Hepatocyte (in vitro differentiated cells): Measurements from ENCODE around the gene GPRC5C. TPM values are rescaled to one million over a fixed set of nuclear protein-coding genes. Genes with fewer than 3 reads are reported as not detected.
"Not testable (repeated sequence)": the region's sequence is repeated elsewhere in the genome, so short reads cannot be mapped to it uniquely, and the experiment has no call there.

Source experiments
- DNase-seq: peaks from one replicate; pipeline ENCODE4 v3.0.0-alpha.2; 2016; ENCODE audit warnings: low spot score
- H2AFZ ChIP-seq: fragments of 200-600 bp; sonication (generic); 2 replicates; pipeline ENCODE4 v1.6.0; 2016; ENCODE audit warnings: antibody characterized with exemption, mild to moderate bottlenecking
- H3K27ac ChIP-seq: fragments of 200-600 bp; sonication (generic); 2 replicates; pipeline ENCODE4 v1.5.1; 2016; ENCODE audit warnings: mild to moderate bottlenecking
- H3K27me3 ChIP-seq: fragments of 200-600 bp; sonication (generic); 2 replicates; pipeline ENCODE4 v1.6.1; 2016
- H3K36me3 ChIP-seq: fragments of 200-600 bp; sonication (generic); replicated peaks from 2 replicates; pipeline ENCODE4 v1.5.1; 2016; ENCODE audit warnings: low read depth; ENCODE audit not compliant: insufficient read depth
- H3K4me1 ChIP-seq: fragments of 200-600 bp; sonication (generic); 2 replicates; pipeline ENCODE4 v1.5.1; 2016; ENCODE audit warnings: mild to moderate bottlenecking, moderate library complexity; ENCODE audit not compliant: insufficient read depth
- H3K4me2 ChIP-seq: fragments of 200-600 bp; sonication (generic); 2 replicates; pipeline ENCODE4 v1.6.0; 2016
- H3K4me3 ChIP-seq: fragments of 200-600 bp; sonication (generic); 2 replicates; pipeline ENCODE4 v1.5.1; 2016; ENCODE audit warnings: mild to moderate bottlenecking
- H3K79me2 ChIP-seq: fragments of 200-600 bp; sonication (generic); 2 replicates; pipeline ENCODE4 v1.6.0; 2017; ENCODE audit warnings: mild to moderate bottlenecking
- H3K9me2 ChIP-seq: fragments of 200-600 bp; sonication (generic); replicated peaks from 2 replicates; pipeline ENCODE4 v1.6.0; 2017; ENCODE audit warnings: mild to moderate bottlenecking; ENCODE audit not compliant: insufficient read depth
- H3K9me3 ChIP-seq: fragments of 200-600 bp; sonication (generic); 2 replicates; pipeline ENCODE4 v1.5.1; 2016; ENCODE audit warnings: low read depth, mild to moderate bottlenecking
- H4K20me1 ChIP-seq: fragments of 200-600 bp; sonication (generic); 2 replicates; pipeline ENCODE4 v1.6.0; 2016; ENCODE audit warnings: mild to moderate bottlenecking; ENCODE audit not compliant: insufficient read depth, poor library complexity, severe bottlenecking
- CTCF ChIP-seq: fragments of 200-600 bp; sonication (generic); IDR thresholded peaks from 2 replicates; pipeline ENCODE4 v1.5.1; 2016; ENCODE audit warnings: antibody characterized with exemption, mild to moderate bottlenecking; ENCODE audit not compliant: poor library complexity
- EZH2 ChIP-seq: fragments of 200-600 bp; sonication (generic); IDR thresholded peaks from 2 replicates; pipeline ENCODE4 v1.6.1; 2016; ENCODE audit warnings: antibody characterized with exemption, mild to moderate bottlenecking, borderline replicate concordance
- EZH2phosphoT487 ChIP-seq: fragments of 200-600 bp; sonication (generic); IDR thresholded peaks from one replicate; pipeline ENCODE4 v1.6.1; 2018; ENCODE audit warnings: antibody characterized with exemption, mild to moderate bottlenecking, low read depth, moderate library complexity; ENCODE audit not compliant: unreplicated experiment, severe bottlenecking
- WGBS: methylation state at CpG from one replicate; pipeline ENCODE4 v1.1.6; 2016; ENCODE audit warnings: low lambda C conversion rate; ENCODE audit errors: missing lambda C conversion rate; 5-methylcytosine and 5-hydroxymethylcytosine counted together
- polyA plus RNA-seq: library from polyadenylated mRNA; unstranded; fragments of >200 nt; fragmentation: Nextera tagmentation; extraction: Ambion mirVana; gene quantifications from 2 replicates; pipeline ENCODE4 v1.2.1, GENCODE V29; 2016
- total RNA-seq: library from RNA; depleted of rRNA; stranded (reverse); fragments of >200 nt; gene quantifications from 2 replicates; pipeline ENCODE4 v1.2.3, GENCODE V29; 2014

The GPRC5C gene
- total and polyA plus RNA-seq, 2 experiments from 2014 or later: 150 to 237 TPM

DNA sequence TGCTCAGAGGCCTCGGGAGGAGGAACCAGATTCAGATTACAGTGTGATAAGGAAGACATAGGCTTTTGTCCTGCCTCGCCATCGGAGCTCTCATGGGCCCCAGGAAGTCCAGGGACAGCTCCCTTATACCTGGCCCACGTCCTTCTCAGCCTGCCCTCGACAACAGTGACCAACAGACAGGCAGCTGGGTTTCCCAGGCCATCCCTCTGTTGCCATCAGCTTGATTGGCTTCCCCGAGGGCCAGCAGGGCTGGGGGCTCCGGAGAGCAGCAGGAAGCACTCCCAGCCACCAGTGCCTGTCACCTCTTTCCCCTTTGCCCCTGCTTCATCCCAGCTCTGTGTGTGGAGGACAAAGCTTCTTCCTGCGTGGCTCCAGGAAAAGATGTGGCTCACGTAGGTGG is 52.2 kb downstream of the GPRC5C start:
- Histone ChIP-seq H3K36me3 (no peaks in the 10 kb centered on the region), H3K4me3 (no peak overlapping the region), H3K79me2 (no peaks in the 10 kb centered on the region), H3K9me2 (no peaks in the 10 kb centered on the region), H3K4me1 (no peaks in the 10 kb centered on the region), H3K4me2 (no peak overlapping the region), H3K27me3 (no peaks in the 10 kb centered on the region), H3K27ac (no peak overlapping the region), H4K20me1 (no peaks in the 10 kb centered on the region), H3K9me3 (no peaks in the 10 kb centered on the region), H2AFZ (no peak overlapping the region)
- no peak for TF ChIP-seq EZH2phosphoT487
- WGBS: 51% methylated on average over 9 of the region's 9 CpGs
- DNase-seq: no peak

- Histone ChIP-seq H3K4me1 (no peaks in the 10 kb centered on the region), H3K4me3 (no peak overlapping the region), H4K20me1 (no peaks in the 10 kb centered on the region), H3K27ac (no peak overlapping the region), H2AFZ (no peak overlapping the region), H3K27me3 (no peaks in the 10 kb centered on the region), H3K36me3 (no peaks in the 10 kb centered on the region), H3K4me2 (no peak overlapping the region), H3K9me3 (no peaks in the 10 kb centered on the region), H3K79me2 (no peaks in the 10 kb centered on the region), H3K9me2 (no peaks in the 10 kb centered on the region)
- 69% methylated on average over 9 of the region's 9 CpGs for WGBS
- DNase-seq: no peak
- TF ChIP-seq EZH2phosphoT487 (no peak), EZH2 (no peak), CTCF (no peak)
These were observed 53.3 kb downstream of the GPRC5C start for GRCh38 chr17:74485022-74485743.

GRCh38 chr17:74485841-74486240 is 54.0 kb downstream of the GPRC5C start:
- WGBS: 84% methylated on average over 5 of the region's 5 CpGs
- Histone ChIP-seq H3K9me3 (no peaks in the 10 kb centered on the region), H3K4me2 (no peak overlapping the region), H3K27ac (no peak overlapping the region), H3K79me2 (no peaks in the 10 kb centered on the region), H3K9me2 (no peaks in the 10 kb centered on the region), H3K27me3 (no peaks in the 10 kb centered on the region), H3K36me3 (no peaks in the 10 kb centered on the region), H2AFZ (no peak overlapping the region), H3K4me3 (no peak overlapping the region), H4K20me1 (no peaks in the 10 kb centered on the region), H3K4me1 (no peaks in the 10 kb centered on the region)
- no peak for DNase-seq
- TF ChIP-seq CTCF (no peak), EZH2phosphoT487 (no peak), EZH2 (no peak)

DNA sequence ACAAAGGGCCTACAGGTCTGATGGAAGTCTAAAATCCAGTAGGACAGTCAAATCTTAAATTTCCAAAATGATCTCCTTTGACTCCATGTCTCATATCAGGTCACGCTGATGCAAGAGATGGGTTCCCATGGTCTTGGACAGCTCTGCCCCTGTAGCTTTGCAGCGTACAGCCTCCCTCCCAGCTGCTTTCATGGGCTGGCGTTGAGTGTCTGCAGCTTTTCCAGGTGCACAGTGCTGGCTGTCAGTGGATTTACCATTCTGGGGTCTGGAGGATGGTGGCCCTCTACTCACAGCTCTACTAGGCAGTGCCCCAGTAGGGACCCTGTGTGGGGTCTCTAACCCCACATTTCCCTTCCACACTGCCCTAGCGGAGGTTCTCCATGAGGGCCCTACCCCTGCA is 56.4 kb downstream of the GPRC5C start:
- H3K36me3 ChIP-seq, H3K27me3 ChIP-seq, H3K4me1 ChIP-seq, H3K9me3 ChIP-seq, DNase-seq, H3K9me2 ChIP-seq, H3K4me2 ChIP-seq, H3K79me2 ChIP-seq, H3K27ac ChIP-seq, H3K4me3 ChIP-seq, H2AFZ ChIP-seq, H4K20me1 ChIP-seq: not testable (repeated sequence)
- WGBS: 95% methylated on average over 4 of the region's 4 CpGs
